ENCODE data around the gene TMCC1.

DNA sequence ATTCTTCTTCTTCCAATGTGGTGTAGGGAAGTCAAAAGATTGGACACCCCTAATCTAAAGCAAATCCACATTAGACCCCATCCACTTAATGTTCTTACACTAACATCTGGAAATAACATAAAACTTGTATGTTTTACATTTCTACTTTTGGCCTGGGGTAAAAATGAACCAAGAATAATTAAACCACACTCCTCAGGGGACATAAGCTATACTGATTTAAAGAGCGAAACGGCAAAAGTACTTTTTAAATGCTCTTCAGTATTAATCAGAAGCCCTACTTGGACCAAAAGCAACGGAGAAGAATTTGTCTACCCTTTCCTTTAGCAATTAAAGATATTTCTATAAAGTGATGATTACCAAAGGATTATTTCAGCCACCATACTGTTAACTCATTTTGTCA lies 123.9 kb downstream of the TMCC1 start:
- TF ChIP-seq, protein P1, sequence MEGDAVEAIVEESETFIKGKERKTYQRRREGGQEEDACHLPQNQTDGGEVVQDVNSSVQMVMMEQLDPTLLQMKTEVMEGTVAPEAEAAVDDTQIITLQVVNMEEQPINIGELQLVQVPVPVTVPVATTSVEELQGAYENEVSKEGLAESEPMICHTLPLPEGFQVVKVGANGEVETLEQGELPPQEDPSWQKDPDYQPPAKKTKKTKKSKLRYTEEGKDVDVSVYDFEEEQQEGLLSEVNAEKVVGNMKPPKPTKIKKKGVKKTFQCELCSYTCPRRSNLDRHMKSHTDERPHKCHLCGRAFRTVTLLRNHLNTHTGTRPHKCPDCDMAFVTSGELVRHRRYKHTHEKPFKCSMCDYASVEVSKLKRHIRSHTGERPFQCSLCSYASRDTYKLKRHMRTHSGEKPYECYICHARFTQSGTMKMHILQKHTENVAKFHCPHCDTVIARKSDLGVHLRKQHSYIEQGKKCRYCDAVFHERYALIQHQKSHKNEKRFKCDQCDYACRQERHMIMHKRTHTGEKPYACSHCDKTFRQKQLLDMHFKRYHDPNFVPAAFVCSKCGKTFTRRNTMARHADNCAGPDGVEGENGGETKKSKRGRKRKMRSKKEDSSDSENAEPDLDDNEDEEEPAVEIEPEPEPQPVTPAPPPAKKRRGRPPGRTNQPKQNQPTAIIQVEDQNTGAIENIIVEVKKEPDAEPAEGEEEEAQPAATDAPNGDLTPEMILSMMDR (IDR thresholded peaks at IDR 0.05), result no peak
- no peak for TF ChIP-seq POLR2A (IDR thresholded peaks at IDR 0.05)
